ENCODE results near the gene PSPC1.
A peak's percentile ranks its signal among the peaks of the same experiment; 100 is the strongest.
"Not testable (repeated sequence)": the region's sequence is repeated elsewhere in the genome, so short reads cannot be mapped to it uniquely, and the experiment has no call there.

The PSPC1 gene

DNA sequence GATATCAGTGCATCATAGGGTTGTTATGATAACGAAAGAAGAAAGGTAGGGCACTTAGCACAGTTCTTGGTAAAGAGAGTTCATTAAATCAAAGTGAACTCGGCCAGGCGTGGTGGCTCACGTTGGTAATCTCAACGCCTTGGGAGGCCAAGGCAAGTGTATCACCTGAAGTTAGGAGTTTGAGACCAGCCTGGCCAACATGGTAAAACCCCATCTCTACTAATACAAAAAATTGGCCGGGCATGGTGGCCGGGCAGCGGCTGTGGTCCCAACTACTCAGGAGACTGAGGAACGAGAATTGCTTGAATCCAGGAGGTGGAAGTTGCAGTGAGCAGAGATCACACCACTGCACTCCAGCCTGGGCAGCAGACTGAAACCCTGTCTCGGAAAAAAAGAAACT lies 19.1 kb downstream of the PSPC1 start:
- no peak for DNase-seq

DNA sequence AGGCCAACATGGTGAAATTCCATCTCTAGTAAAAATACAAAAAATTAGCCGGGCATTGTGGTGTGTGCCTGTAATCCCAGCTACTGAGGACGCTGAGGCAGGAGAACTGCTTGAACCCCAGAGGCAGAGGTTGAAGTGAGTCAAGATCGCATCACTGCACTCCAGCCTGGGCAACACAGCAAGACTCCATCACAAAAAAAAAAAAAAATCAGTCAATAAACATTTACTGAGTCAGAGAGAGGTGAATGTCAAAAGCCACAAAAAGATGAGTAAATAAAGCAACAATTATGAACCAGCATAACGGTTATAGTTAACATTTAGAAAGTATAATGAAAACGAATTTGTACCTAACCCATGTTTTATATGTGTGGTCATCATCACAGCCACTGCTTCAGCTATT lies 23.1 kb downstream of the PSPC1 start:
- DNase-seq, result no peak

DNA sequence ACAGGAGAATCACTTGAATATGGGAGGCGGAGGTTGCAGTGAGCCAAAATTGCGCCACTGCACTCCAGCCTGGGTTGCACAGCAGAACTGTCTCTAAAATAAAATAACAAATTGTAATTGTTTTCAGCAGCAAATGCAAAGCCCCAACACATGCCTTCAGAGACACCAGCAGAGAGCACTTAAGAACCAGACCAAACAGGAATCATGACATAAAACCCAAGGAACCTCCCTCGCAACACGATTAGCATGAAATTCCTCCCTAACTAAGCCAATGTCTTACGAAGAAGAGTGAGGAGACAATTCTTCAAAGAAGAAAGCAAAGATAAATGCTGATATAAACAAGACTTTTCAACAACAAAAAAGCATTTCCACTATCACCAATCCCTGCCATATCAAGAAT lies 40.1 kb downstream of the PSPC1 start:
- DNase-seq, result no peak

DNA sequence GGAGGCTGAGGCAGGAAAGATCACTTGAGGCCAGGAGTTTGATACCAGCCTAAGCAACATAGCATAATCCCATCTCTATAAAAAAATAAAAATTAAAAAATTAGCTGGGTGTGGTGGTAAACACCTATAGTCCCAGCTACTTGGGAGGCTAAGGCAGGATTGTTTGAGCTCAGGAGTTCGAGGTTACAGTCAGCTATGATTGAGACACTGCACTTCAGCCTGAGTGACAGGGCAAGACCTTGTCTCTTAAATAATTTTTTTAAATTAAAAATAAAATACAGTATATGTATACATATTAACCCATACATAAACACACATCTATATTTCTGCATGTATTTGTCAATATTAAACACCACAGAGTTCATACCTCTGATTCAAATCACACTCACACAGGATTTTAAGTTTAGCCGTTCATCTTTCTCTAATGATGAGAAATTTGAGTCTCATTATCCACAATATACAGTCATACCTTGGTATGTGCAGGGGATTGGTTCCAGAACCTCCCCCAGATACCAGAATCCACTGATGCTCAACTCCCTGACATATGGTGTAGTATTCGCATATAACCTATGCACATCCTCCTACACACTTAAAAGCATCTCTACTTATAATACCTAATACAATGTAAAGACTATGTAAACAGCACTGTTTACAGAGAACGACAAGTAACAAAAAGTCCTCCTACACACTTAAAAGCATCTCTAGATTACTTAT lies 44.7 kb downstream of the PSPC1 start:
- DNase-seq, result no peak

DNA sequence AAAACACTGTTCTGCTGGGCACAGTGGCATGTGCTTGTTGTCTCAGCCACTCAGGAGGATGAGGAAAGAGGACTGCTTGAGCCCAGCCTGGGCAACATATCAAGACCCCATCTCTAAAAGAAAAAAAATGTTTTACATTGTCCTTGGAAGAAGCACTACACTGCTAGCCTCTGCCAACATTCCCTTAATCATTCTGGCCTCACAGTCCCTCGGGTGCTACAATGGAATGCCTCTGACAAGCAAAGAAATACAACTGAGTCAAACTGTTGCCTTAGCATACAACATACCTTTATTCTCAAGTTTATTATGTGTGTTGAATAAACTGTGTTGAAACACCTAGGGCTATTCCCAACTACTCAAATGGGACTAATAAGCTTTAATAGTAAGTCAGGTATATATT lies 56.1 kb downstream of the PSPC1 start:
- DNase-seq, result no peak

DNA sequence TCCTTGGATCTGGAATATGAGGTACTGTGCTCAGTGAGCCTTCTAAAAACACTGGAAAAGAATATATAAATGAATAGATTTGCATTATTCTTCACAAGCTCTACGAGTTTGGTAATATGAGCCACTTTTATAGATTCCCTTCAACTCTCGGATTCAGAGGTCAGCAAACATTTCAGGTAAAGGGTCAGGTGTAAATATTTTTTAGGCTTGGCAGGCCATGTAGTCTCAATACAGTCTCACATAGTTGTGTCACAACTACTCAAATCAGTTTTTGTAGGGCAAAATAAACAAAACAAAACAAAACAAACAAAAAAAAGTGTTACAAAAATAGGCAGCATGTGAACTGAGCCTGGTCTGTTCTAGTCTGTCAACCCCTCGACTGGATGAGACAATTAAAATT lies 57.4 kb downstream of the PSPC1 start:
- no peak for DNase-seq

DNA sequence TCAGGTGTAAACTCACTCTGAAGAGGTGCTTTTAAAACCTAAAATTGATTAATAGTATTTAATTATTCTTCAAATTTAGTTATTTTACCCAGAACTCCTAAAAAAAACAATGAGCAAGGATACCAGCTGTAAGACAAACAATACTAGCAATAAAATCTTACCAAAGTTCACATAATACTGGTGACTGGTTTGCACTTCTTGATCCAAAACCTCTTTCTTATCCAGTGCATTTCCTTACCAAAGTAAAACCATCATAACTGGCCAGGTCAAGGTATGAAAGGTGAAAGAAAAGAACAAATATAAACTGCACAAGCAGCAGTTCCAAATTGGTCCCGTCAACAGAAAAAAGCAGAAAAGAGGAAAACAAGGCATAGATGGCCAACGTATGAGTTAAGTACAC lies 62.7 kb downstream of the PSPC1 start:
- no peak for DNase-seq

DNA sequence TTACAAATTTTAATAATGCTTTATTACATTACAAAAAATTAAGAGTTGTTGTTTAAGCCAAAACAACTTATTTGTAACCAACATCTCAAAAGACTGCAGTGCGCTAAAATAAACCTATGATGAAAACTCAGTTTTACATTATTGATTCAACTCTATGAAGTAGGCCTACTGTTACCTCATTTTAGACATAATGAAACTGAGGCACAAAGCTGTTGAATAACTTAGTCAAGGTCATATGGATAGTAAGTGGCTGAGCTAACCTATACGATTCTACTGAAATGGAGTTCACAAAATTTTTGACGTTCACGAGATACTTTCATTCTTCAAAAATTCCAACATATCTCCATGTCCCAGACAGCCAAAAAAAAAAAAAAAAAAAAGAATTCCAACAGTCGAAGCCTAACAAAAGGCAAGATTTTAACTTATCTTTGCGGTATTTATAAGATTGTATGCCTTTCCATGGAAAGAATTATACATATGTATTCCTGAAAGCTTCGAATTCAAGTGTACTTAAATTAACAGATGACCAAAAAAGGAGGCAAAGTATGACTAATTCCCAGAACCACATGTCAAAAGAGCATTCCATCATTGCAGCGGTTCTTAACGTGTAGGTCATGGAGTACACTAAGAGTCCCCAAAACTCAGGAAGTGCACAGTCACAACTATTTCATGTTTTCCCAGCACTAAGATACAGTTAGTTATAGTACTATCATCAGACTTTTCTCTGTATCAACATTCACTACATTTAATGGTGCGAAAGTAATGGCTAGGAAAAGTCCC lies 69.4 kb downstream of the PSPC1 start:
- peak; percentile 51 for DNase-seq

DNA sequence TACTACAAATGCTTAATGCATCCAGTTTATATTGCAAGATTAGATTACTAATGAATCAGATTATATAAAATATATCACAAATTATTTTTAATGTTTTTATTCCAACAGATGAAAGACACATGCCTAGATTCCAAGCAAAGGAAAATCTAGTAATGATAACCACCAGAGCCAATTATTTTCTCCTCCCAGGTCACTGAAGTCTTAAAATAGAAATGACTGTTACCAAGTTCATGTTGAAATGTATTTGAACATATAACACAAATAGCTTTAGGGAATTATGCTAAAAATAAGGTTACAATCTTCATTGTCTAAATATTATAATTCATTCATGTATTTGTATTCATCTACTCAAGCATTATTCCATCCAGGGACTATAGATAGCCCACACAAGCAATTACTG lies 73.0 kb downstream of the PSPC1 start:
- DNase-seq, result not testable (repeated sequence)

DNA sequence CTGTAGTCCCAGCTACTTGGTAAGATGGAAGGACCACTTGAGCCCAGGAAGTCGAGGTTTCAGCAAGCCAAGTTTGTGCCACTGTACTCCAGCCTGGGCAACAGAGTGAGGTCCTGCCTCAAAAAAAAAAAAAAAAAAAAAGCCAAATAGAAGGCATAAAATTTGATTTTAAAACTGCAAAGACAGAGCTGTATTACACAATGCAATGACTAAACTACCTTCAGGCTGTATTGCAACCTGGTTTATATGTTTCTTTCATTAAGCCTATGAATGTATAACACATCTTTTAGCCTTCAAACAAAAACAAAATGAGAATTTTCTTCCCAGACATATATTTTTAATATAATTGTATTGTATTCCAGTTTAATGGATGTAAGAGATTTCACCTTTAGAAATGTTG lies 73.7 kb downstream of the PSPC1 start:
- DNase-seq, result not testable (repeated sequence)

DNA sequence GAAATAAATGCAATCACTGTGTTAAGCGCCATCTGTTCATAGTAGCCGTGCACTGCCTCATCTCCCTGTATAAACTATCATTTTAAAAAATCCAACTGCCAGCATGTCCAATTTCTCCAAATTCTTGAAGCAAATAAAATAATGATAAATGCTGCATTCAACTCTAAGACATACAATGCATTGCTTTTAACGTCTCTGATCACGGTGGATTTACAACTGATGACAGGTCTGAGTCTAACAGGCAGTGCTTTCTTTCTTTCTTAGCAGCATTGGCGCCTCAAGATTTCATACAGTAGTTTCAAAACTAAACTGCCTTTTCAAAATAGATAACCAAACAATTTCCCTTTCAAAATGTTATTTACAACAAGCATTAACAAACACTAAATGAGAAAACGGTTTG lies 78.5 kb downstream of the PSPC1 start:
- not testable (repeated sequence) for DNase-seq

DNA sequence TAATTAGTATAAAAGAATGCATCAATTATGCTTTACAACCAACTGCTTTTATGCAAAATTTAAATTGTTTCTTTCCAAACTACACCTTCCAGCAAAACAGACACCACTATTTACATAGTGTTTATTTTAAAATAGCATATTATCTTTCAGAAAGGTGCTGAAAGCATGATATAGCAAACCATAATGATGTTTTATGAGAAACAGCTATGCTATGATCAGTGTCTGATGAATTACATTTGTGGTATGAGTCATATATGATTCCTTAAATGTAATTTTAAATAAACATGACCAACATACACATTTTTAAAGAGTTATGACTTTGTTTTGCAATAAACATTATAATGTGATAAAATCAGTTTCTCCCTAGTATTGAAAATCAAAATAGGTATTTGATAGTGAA lies 81.1 kb downstream of the PSPC1 start:
- not testable (repeated sequence) for DNase-seq

DNA sequence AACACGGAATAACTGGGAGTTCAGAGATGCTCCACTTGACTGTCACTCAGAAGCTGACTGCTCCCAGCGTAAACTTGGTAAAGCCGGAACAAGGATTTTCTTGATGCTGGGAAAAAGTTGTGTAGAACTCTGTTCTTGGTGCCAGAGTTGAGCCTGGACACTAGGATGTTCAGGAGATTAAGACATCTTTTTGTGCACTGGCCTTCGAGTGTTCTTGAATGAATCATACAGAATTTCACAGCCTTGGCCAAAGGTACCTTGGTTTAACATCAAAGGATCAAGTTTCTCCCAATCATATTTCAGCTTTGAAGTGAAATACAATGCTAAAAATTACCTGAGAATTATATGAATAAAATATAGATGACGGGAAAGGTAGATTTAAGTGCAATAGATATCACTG lies 81.8 kb downstream of the PSPC1 start:
- not testable (repeated sequence) for DNase-seq

DNA sequence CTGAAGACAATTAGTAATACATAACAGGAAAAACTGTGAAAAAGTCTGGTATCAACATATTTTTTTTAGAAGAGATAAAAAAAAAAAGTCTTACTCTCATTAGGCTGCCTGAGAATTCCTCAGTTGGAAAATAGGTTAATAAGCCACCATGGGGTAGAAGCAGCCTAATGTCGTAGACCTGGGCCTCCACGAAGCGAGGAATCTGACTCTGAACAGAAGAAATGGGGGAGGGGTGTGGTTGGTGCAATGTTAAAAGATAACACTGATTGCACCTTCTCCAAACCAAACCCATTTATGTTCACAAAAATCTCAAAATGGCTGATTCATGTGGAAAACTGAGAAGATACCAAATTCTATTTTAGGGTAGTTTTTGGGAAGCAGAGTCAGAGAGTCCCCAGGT lies 86.9 kb downstream of the PSPC1 start:
- no peak for DNase-seq

DNA sequence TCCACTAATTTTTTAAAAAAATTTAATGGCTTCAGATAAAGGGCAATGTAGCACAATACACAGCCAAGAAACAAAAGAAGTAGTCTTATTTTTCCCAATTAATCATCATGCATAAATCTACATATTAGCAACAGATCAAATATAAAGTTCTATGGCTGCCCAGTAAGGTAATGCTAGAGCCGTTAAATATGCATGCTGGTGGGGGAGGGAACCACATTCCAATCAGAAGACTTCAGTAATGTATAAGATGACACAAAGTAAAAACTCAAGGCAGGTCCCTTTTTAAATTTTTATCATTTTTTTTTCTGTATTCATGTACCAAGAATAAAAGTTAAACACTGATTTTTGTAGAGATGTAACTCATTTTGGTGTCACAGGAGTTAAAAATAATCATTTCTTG lies 87.3 kb downstream of the PSPC1 start:
- DNase-seq, result no peak

DNA sequence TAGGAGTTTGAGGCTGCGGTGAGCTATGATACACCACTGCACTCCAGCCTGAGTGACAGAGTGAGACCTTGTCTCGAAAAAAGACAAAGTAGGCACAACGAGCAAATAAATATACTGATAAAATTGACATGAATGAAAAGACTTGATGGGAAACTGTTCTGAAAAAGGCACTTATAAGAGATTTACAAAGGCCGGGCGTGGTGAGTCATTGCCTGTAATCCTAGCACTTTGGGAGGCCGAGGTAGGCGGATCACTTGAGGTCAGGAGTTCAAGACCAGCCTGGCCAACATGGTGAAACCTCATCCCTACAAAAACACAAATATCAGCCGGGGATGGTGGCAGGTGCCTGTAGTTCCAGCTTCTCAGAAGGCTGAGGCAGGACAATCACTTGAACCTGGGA lies 91.3 kb downstream of the PSPC1 start:
- DNase-seq, result not testable (repeated sequence)

DNA sequence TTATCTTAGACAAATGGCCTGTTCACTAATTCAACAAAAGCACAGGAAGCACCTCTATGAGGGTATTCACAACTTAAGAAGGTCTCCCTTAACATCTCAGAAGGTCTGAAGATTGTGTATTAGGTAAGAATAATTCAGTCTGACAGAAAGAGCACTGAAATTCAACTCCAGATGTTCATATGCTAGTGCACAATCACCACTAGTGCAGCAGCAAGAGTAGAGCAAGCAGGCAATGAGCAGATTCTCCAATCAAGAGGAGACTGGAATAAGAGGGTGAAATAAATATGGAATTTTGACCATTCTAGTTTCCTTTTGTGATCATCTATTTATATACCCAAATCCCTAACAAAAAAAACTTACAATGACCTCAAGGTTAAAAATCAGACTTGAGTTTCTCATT lies 97.3 kb downstream of the PSPC1 start:
- no peak for DNase-seq

DNA sequence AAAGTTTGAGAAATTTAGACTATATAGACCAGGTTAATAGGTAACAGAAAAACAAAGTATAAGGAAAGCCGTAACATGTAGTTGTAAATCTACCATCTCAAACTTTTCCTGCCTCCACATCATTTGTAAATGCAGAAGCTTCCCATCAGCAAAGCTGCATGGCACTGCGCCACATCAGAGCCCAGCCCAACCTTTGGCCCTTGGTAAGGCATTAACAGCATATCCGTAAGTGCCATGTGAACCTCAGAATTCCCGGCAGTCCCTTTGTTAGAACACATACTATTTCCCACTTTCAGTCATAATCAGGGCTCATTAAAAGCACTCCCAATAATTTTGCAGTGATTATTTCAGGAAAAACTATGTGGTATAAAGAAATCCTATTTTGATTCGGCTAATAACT lies 97.7 kb downstream of the PSPC1 start:
- no peak for DNase-seq

DNA sequence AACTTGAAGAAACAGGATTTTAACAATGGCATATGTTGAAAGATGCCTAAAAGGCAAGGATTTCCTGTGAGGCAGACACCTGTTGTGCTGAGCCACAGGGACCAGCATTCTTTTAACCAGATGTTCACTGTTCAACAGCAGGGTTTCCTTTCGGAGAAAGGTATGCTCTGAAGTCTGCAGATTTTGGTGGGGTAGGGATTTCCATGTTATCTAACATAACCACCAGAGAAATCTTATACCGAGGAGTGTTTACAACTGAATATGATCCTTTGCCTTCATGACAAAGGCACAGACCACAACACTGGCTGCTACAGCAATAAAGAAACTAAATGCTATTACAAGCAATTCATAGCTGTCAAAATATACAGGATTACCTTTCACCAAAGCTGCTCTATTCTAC lies 101.2 kb downstream of the PSPC1 start:
- no peak for DNase-seq

DNA sequence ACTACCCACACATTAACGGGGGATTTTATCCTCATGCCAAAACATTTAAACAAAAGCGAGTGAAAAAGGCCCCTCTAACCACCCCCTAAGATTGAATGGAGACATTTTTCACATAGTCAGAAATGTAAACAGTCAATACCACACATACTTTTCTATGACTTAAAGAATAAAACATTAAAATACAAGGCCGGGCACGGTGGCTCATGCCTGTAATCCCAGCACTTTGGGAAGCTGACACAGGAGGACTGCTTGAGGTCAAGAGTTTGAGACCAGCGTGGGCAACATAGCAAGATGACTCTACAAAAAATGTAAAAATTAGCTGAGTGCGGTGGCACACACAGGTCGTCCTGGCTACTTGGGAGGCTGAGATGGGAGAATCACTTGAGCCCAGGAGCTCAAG lies 102.0 kb downstream of the PSPC1 start:
- no peak for DNase-seq

DNA sequence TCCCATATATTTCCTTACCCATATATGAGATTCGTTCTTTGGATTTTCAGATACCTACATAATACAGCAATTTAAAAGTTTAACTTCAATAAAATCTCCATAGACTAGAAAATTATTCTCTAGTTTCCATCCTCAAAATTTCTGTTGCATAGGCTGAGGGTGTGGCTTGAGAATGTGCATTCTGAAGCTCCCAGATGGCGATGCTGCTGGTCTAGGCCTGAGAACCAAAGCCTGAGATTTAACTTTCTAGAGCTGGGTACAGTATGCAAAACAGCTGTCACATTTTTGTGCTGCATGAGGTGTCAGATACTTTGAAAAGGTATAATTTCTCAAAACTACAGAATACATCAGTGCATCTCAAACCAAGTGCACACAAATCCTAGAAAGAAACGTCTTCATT lies 106.6 kb downstream of the PSPC1 start:
- no peak for DNase-seq

DNA sequence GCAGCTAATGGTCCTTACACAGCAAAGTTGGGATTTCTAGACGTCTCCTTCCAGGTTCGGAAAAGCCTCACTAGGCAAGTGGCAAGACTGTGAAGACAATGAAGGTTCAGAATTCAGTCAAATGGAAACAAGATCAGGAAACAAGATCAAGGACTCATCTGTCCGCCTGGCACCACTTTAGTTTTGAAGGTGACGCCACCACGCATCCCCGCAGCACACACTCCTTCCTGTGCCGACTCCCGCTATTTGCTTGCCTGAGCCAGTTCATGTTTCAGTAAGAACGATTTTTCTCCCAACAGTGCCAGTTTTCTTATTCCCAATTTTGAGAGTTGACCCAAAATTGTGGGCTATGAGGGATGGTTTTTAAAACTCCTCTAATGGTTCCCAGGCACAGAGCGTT lies 107.8 kb downstream of the PSPC1 start:
- DNase-seq, result no peak

DNA sequence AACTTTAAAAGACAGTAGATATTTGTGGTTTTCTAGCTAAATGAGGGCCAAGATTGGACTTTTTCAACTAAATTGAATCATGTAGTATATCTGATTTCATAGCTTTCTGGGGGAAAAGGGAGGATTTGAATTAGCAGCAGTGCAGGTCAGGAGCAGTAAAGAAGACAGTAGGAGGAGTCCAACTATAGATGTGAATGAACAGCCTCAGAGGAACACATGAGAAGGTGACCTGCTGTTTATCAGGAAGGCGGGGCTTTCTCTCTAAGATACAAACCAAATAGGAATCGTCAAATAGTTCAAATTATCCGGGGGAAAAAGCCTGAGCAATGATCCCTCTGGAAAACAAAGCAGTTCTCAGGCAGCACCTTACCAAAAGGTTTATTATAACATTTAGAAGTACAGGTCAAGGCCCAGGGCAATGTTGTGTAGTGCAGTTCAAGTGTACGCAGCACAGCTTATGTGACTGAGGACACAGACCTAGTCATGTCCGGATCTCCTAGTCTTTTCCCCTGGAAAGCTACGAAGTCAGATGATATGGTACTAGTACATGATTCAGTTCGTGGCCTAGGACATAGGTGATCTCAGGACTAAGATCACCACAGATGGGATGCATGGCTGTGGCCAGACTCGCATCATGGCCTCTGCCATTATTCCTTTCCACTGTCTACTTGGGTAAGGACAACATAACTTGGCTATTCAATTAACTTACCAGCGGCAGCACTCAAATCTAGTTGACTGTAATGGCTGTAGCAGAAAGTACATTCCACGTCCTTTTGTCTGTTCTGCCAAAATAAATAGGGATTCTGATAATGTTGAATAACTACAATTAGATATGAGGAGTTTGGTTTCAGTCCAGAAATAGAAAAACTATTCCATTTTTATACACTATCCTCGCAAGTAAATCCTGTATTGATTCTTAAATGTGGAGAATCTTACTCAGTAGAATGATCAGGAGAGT lies 109.0 kb downstream of the PSPC1 start:
- DNase-seq, result no peak

DNA sequence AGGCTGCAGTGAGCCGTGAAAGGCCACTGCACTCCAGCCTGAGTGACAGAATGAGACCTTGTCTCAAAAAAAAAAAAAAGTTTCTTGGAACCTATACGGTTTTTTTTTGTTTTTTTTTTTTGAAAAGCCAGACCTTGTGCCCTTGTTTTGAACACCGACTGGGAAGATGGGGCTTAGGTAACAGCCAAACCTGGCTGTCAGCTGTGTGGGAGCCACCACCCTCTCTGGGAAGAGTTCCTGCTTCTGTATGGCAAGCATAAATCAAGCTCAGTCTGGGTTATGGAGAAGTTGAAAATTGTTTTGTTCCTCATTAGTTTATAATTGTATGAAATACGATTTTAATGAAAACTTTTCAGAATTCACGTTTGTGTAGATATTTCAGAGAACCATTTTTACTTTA lies 109.8 kb downstream of the PSPC1 start:
- no peak for DNase-seq

Measured in inflammatory macrophage treated with lipopolysaccharide for 4 hours (primary cell).